Measurements from ENCODE around the gene ATP8B3. TPM values are rescaled to one million over a fixed set of nuclear protein-coding genes. Genes with fewer than 3 reads are reported as not detected.

Gene ATP8B3
- total and polyA plus RNA-seq, 9 of the 15 experiments (the other 6 are each of a cell fraction or from before 2014, with no cell fraction given), result 1.2 to 12.3 (median 3.8) TPM

- in situ Hi-C loops (cut with MboI), result loop anchor here (5.0 to 10.0 kb wide), 2 partner anchors 92 to 220 kb away; no protein-coding TSS in a partner anchor
- peaks cover 8 to 34% of the 10 kb centered on the region in 2 experiments; a peak in 4 of 5 replicates for H3K27me3 ChIP-seq (ENCODE audit: control insufficient read depth in 2 of 2, insufficient read depth in 2 of 2, low read length in 2 of 2)
- TF ChIP-seq MCM2 (IDR thresholded peaks at IDR 0.05; ENCODE audit: low read depth) (no peak), ETV1 (tag; conservative IDR thresholded peaks at IDR 0.05; ENCODE audit: low read depth) (no peak), E2F5 (CRISPR knock-in tag; IDR thresholded peaks at IDR 0.05) (no peak), KLF13 (tag; IDR thresholded peaks at IDR 0.05; ENCODE audit: borderline replicate concordance, low read depth) (no peak), PRDM10 (IDR thresholded peaks at IDR 0.05; ENCODE audit: partially characterized antibody) (no peak), DIDO1 (tag; IDR thresholded peaks at IDR 0.05; ENCODE audit: low read depth) (no peak), CBX8 (IDR thresholded peaks at IDR 0.05; ENCODE audit: borderline replicate concordance, extremely low read depth, low read depth, low read length, poor library complexity, severe bottlenecking) (no peak), ZNF224 (CRISPR knock-in tag; IDR thresholded peaks at IDR 0.05) (no peak), GMEB1 (CRISPR knock-in tag; IDR thresholded peaks at IDR 0.05) (no peak), RFX1 (IDR thresholded peaks at IDR 0.05) (no peak), HNRNPUL1 (IDR thresholded peaks at IDR 0.05; ENCODE audit: low read length) (no peak), ZNF134 (CRISPR knock-in tag; conservative IDR thresholded peaks at IDR 0.05) (no peak), ZNF12 (CRISPR knock-in tag; IDR thresholded peaks at IDR 0.05) (no peak), ZNF274 (IDR thresholded peaks at IDR 0.05; ENCODE audit: borderline replicate concordance, low read depth, low read length) (no peak), HDAC1 (IDR thresholded peaks at IDR 0.05) (no peak), TBL1XR1 (IDR thresholded peaks at IDR 0.05; ENCODE audit: low read length in 2 of 2) (no peak)
- H3K79me2 ChIP-seq (ENCODE audit: control insufficient read depth, insufficient read depth, low read length), result no peaks in the 10 kb centered on the region
- BruUV-seq (replicated peaks), result no TSS peak
- intact Hi-C loops (cut with micrococcal nuclease), result loop anchor here (5.0 to 10.0 kb wide), 2 partner anchors 157 to 220 kb away; partner anchors contain the start of gene UQCR11
- no peak overlapping the region for H3K9ac ChIP-seq (ENCODE audit: insufficient read depth in 1 of 2, low read depth in 2 of 2, low read length in 2 of 2)
- H3K4me3 ChIP-seq, result no peak overlapping the region
- 19% methylated on average over 9 of the region's 15 CpGs for WGBS (ENCODE audit: insufficient coverage, low coverage, missing lambda C conversion rate)
- H3K27ac ChIP-seq (ENCODE audit: extremely low read depth, low read depth, low read length), result no peak overlapping the region
- H3K9me3 ChIP-seq (replicated peaks; ENCODE audit: control insufficient read depth, insufficient read depth, low read depth, low read length), result no peaks in the 10 kb centered on the region
- no peaks in the 10 kb centered on the region; the same call in 1 of the 2 replicates for H4K20me1 ChIP-seq (replicated peaks; ENCODE audit: control insufficient read depth, insufficient read depth, low read length)
- H3K4me2 ChIP-seq (ENCODE audit: insufficient read depth, low read length), result no peak overlapping the region
- H2AFZ ChIP-seq (ENCODE audit: low read depth, low read length), result no peak overlapping the region
- no peaks in the 10 kb centered on the region for H3K36me3 ChIP-seq (ENCODE audit: control insufficient read depth, insufficient read depth, low read length)
- H3K4me1 ChIP-seq (replicated peaks in 1 of 2; ENCODE audit: control insufficient read depth in 2 of 2, insufficient read depth in 2 of 2, low read length in 2 of 2), result peaks cover 9 to 67% of the 10 kb centered on the region in 2 experiments; a peak in 4 of 5 replicates
- FAIRE-seq (no peak), DNase-seq (ENCODE audit: extremely low read depth in 1 of 4, low spot score in 3 of 4) (no peak), ATAC-seq (no peak)
- POLR2A ChIA-PET, result no interaction called here
- no peaks in the 10 kb centered on the region for H3K9me1 ChIP-seq (ENCODE audit: control insufficient read depth, insufficient read depth, low read length)
- CTCF ChIA-PET (ENCODE audit: low intra/inter-chr PET ratio), result interaction anchor here (0.5 to 4.0 kb wide), 2 partner anchors 9 to 92 kb away, joined by 3 to 84 read pairs; no protein-coding TSS in a partner anchor
Measured at GRCh38 chr19:1764729-1765128, 47.3 kb downstream of the ATP8B3 start.
